Smooth muscle cell (in vitro differentiated cells): ENCODE results near the gene AGAP1. TPM values are rescaled to one million over a fixed set of nuclear protein-coding genes. Genes with fewer than 3 reads are reported as not detected.

Experiments used
- DNase-seq: peaks from one replicate; lab custom pipeline; 2025; ENCODE audit not compliant: unreplicated experiment; lab: John Stamatoyannopoulos, UW
- H2AFZ ChIP-seq: fragments of 200-600 bp; sonication (generic); 2 replicates; pipeline ENCODE4 v1.6.0; 2016; ENCODE audit warnings: antibody characterized with exemption, low read depth, mild to moderate bottlenecking
- H3F3A ChIP-seq: fragments of 200-600 bp; sonication (generic); 2 replicates; pipeline ENCODE4 v1.6.0; 2017; ENCODE audit warnings: antibody characterized with exemption, low read depth
- H3K27ac ChIP-seq: fragments of 200-600 bp; sonication (generic); 2 replicates; pipeline ENCODE4 v1.5.1; 2016; ENCODE audit warnings: low read depth, mild to moderate bottlenecking
- H3K27me3 ChIP-seq: fragments of 200-600 bp; sonication (generic); 2 replicates; pipeline ENCODE4 v1.6.1; 2016; ENCODE audit warnings: low read depth, mild to moderate bottlenecking
- H3K36me3 ChIP-seq: fragments of 200-600 bp; sonication (generic); 2 replicates; pipeline ENCODE4 v1.5.1; 2016; ENCODE audit warnings: low read depth
- H3K4me1 ChIP-seq: fragments of 200-600 bp; sonication (generic); 2 replicates; pipeline ENCODE4 v1.5.1; 2016; ENCODE audit warnings: low read depth
- H3K4me2 ChIP-seq: fragments of 200-600 bp; sonication (generic); 2 replicates; pipeline ENCODE4 v1.6.0; 2016; ENCODE audit warnings: mild to moderate bottlenecking
- H3K4me3 ChIP-seq: fragments of 200-600 bp; sonication (generic); 2 replicates; pipeline ENCODE4 v1.5.1; 2016; ENCODE audit warnings: mild to moderate bottlenecking
- H3K79me2 ChIP-seq: fragments of 200-600 bp; sonication (generic); 2 replicates; pipeline ENCODE4 v1.6.0; 2016; ENCODE audit warnings: low read depth, mild to moderate bottlenecking
- H3K9ac ChIP-seq: fragments of 200-600 bp; sonication (generic); 2 replicates; pipeline ENCODE4 v1.6.0; 2016; ENCODE audit warnings: low read depth
- H3K9me3 ChIP-seq: fragments of 200-600 bp; sonication (generic); replicated peaks from 2 replicates; pipeline ENCODE4 v1.5.1; 2016; ENCODE audit warnings: low read depth
- H4K20me1 ChIP-seq: fragments of 200-600 bp; sonication (generic); 2 replicates; pipeline ENCODE4 v1.6.0; 2016; ENCODE audit warnings: low read depth
- WGBS: methylation state at CpG from one replicate; pipeline ENCODE4 v1.1.7; 2016; ENCODE audit warnings: low lambda C conversion rate; 5-methylcytosine and 5-hydroxymethylcytosine counted together
- polyA plus RNA-seq: library from polyadenylated mRNA; unstranded; fragments of >200 nt; fragmentation: Nextera tagmentation; extraction: Ambion mirVana; gene quantifications from 2 replicates; pipeline ENCODE4 v1.2.1, GENCODE V29; 2016
- total RNA-seq: library from RNA; depleted of rRNA; stranded (reverse); fragments of >200 nt; gene quantifications from 2 replicates; pipeline ENCODE4 v1.2.3, GENCODE V29; 2014
- TF ChIP-seq, protein P1 (sequence below): fragments of 200-600 bp; sonication (generic); IDR thresholded peaks from 2 replicates; pipeline ENCODE4 v1.5.1; 2017; ENCODE audit warnings: borderline replicate concordance, mild to moderate bottlenecking, antibody characterized with exemption; ENCODE audit not compliant: insufficient read depth, poor library complexity, severe bottlenecking

The AGAP1 gene
- total and polyA plus RNA-seq, 2 experiments from 2014 or later: 3.9 to 9.8 TPM

- H3K79me2 ChIP-seq: peaks cover 43% of the 10 kb centered on the region
- no peaks in the 10 kb centered on the region for H3K9me3 ChIP-seq
- no peak overlapping the region for H3K4me3 ChIP-seq
- DNase-seq: no peak
- H3K4me2 ChIP-seq: no peak overlapping the region
- no peaks in the 10 kb centered on the region for H3K27me3 ChIP-seq
- H2AFZ ChIP-seq: no peak overlapping the region
- WGBS: 89% methylated on average over 11 of the region's 11 CpGs
- H3K4me1 ChIP-seq: no peaks in the 10 kb centered on the region
- TF ChIP-seq, protein P1, sequence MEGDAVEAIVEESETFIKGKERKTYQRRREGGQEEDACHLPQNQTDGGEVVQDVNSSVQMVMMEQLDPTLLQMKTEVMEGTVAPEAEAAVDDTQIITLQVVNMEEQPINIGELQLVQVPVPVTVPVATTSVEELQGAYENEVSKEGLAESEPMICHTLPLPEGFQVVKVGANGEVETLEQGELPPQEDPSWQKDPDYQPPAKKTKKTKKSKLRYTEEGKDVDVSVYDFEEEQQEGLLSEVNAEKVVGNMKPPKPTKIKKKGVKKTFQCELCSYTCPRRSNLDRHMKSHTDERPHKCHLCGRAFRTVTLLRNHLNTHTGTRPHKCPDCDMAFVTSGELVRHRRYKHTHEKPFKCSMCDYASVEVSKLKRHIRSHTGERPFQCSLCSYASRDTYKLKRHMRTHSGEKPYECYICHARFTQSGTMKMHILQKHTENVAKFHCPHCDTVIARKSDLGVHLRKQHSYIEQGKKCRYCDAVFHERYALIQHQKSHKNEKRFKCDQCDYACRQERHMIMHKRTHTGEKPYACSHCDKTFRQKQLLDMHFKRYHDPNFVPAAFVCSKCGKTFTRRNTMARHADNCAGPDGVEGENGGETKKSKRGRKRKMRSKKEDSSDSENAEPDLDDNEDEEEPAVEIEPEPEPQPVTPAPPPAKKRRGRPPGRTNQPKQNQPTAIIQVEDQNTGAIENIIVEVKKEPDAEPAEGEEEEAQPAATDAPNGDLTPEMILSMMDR: no peak
- no peaks in the 10 kb centered on the region for H3F3A ChIP-seq
- H3K27ac ChIP-seq: no peak overlapping the region
- no peak overlapping the region for H3K9ac ChIP-seq
- peaks cover 98% of the 10 kb centered on the region for H4K20me1 ChIP-seq
- H3K36me3 ChIP-seq: no peaks in the 10 kb centered on the region
These were observed 51.7 kb downstream of the AGAP1 start for GRCh38 chr2:235545339-235546150.

GRCh38 chr2:235546151-235546435 lies 52.2 kb downstream of the AGAP1 start:
- TF ChIP-seq, protein P1: no peak
- Histone ChIP-seq H3K36me3 (no peaks in the 10 kb centered on the region), H3K4me3 (no peak overlapping the region), H3K4me2 (no peak overlapping the region), H3K9ac (no peak overlapping the region), H3K4me1 (no peaks in the 10 kb centered on the region), H3K27ac (no peak overlapping the region), H4K20me1 (peaks cover 98% of the 10 kb centered on the region), H3K79me2 (peaks cover 43% of the 10 kb centered on the region), H3F3A (no peaks in the 10 kb centered on the region), H2AFZ (no peak overlapping the region), H3K27me3 (no peaks in the 10 kb centered on the region), H3K9me3 (no peaks in the 10 kb centered on the region)
- WGBS: 98% methylated on average over 3 of the region's 3 CpGs
- no peak for DNase-seq

DNA sequence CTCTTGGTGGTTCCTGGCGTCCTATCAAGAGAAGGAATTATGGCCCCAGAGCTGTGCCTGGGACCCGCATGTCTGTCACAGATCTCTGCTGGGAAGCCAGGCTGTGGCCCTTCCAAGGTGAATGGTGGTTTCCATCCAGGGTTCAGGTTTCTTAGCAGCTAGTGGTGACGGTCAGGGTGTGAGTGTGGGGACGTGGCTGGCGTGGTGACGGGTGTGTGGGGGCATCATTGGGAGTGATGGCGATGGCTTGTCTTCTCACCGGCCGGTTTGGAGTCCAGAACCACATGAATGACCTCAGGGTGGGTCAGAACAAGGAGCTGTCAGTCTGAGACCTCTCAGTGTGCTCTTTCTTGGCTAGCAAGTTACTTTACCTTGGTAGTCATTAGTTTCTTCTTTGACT lies 52.6 kb downstream of the AGAP1 start:
- no peak overlapping the region for H3K27ac ChIP-seq
- TF ChIP-seq, protein P1: no peak
- no peaks in the 10 kb centered on the region for H3F3A ChIP-seq
- H3K4me3 ChIP-seq: no peak overlapping the region
- H3K4me1 ChIP-seq: no peaks in the 10 kb centered on the region
- H3K9me3 ChIP-seq: no peaks in the 10 kb centered on the region
- DNase-seq: no peak
- H3K27me3 ChIP-seq: no peaks in the 10 kb centered on the region
- H3K79me2 ChIP-seq: peaks cover 45% of the 10 kb centered on the region
- WGBS: 91% methylated on average over 9 of the region's 9 CpGs
- H3K36me3 ChIP-seq: no peaks in the 10 kb centered on the region
- H2AFZ ChIP-seq: no peak overlapping the region
- H3K4me2 ChIP-seq: no peak overlapping the region
- no peak overlapping the region for H3K9ac ChIP-seq
- H4K20me1 ChIP-seq: peaks cover 99% of the 10 kb centered on the region
